H1 (cell line): ENCODE measurements around the gene FOLR1. TPM values are rescaled to one million over a fixed set of nuclear protein-coding genes. Genes with fewer than 3 reads are reported as not detected.

Experiments
- CTCF ChIA-PET: fragments of 300-600 bp; sonication (Branson Sonifier 250); formaldehyde crosslinking; loops from one replicate; lab custom pipeline; 2021; ENCODE audit not compliant: partially characterized antibody; lab: Charles Lee
- POLR2A ChIA-PET: fragments of 300-600 bp; sonication (Branson Sonifier 250); formaldehyde crosslinking; loops from one replicate; lab custom pipeline; 2021; ENCODE audit warnings: inconsistent platforms; ENCODE audit not compliant: partially characterized antibody; lab: Charles Lee
- DNase-seq, 2 experiments: peaks; one replicate each; pipeline versions ENCODE4 v3.0.0 to v3.0.0-alpha.2; 2010 to 2022; ENCODE audit warnings: low spot score in 2 of 2, low read depth in 1 of 2, mixed read lengths in 1 of 2
- FAIRE-seq: peaks from 2 replicates; lab custom pipeline; 2011; peaks lifted over from hg19 to GRCh38; lab: Jason Lieb, UNC
- H2AFZ ChIP-seq: 2 replicates; pipeline ENCODE4 v1.8.1; 2012; ENCODE audit warnings: low read length, inconsistent platforms
- H2AK5ac ChIP-seq: 2 replicates; pipeline ENCODE4 v1.6.1; 2013; ENCODE audit warnings: low read depth, low read length
- H2BK120ac ChIP-seq: replicated peaks from 2 replicates; pipeline ENCODE3; 2013; ENCODE audit warnings: low read depth, low read length, inconsistent platforms
- H2BK12ac ChIP-seq: 2 replicates; pipeline ENCODE4 v1.6.1; 2013; ENCODE audit warnings: low read depth, low read length
- H2BK15ac ChIP-seq: 2 replicates; pipeline ENCODE4 v1.6.1; 2013; ENCODE audit warnings: low read length
- H2BK20ac ChIP-seq: 2 replicates; pipeline ENCODE4 v1.6.1; 2013; ENCODE audit warnings: low read length
- H2BK5ac ChIP-seq: 2 replicates; pipeline ENCODE4 v1.6.1; 2013; ENCODE audit warnings: low read depth, low read length
- H3K14ac ChIP-seq: 2 replicates; pipeline ENCODE4 v1.6.1; 2013; ENCODE audit warnings: inconsistent platforms; ENCODE audit not compliant: insufficient read length
- H3K18ac ChIP-seq: 2 replicates; pipeline ENCODE4 v1.6.1; 2013; ENCODE audit warnings: low read length; ENCODE audit errors: extremely low read depth
- H3K23ac ChIP-seq: 2 replicates; pipeline ENCODE4 v1.6.1; 2013; ENCODE audit warnings: inconsistent platforms; ENCODE audit not compliant: insufficient read length
- H3K23me2 ChIP-seq: 2 replicates; pipeline ENCODE4 v1.6.1; 2013; ENCODE audit warnings: low read depth, low read length
- H3K27ac ChIP-seq: 2 replicates; pipeline ENCODE4 v1.6.1; 2011; ENCODE audit warnings: low read depth, low read length, inconsistent platforms
- H3K27me3 ChIP-seq, 4 experiments: replicated peaks in 1 of 4; 1 replicate in 1 of 4; 2 replicates in 3 of 4; pipeline versions ENCODE4 v1.6.1 to v1.8.1; 2011 to 2013; ENCODE audit warnings: low read length in 3 of 4, mild to moderate bottlenecking in 3 of 4, inconsistent platforms in 2 of 4, mixed read lengths in 2 of 4, moderate library complexity in 1 of 4; ENCODE audit not compliant: control insufficient read depth in 3 of 4, insufficient read depth in 3 of 4; ENCODE audit errors: extremely low read depth in 1 of 4
- H3K36me3 ChIP-seq, 4 experiments: 2 replicates each; pipeline versions ENCODE4 v1.6.1 to v1.8.1; 2011 to 2013; ENCODE audit warnings: mild to moderate bottlenecking in 4 of 4, low read length in 3 of 4, moderate library complexity in 2 of 4, control low read depth in 1 of 4, inconsistent platforms in 1 of 4; ENCODE audit not compliant: insufficient read depth in 4 of 4, control insufficient read depth in 2 of 4
- H3K4ac ChIP-seq: replicated peaks from 2 replicates; pipeline ENCODE3; 2013; ENCODE audit warnings: low read length, low read depth, mixed read lengths, inconsistent platforms; ENCODE audit not compliant: insufficient read length
- H3K4me1 ChIP-seq, 4 experiments: replicated peaks in 1 of 4; 1 replicate in 1 of 4; 2 replicates in 3 of 4; pipeline versions ENCODE4 v1.6.1 to v1.8.1; 2011 to 2013; ENCODE audit warnings: low read length in 3 of 4, inconsistent platforms in 2 of 4, mixed read lengths in 1 of 4; ENCODE audit not compliant: insufficient read depth in 4 of 4, control insufficient read depth in 3 of 4
- H3K4me2 ChIP-seq, 2 experiments: 2 replicates each; pipeline versions ENCODE4 v1.6.1 to v1.8.1; 2011 to 2013; ENCODE audit warnings: low read depth in 2 of 2, low read length in 2 of 2, control low read depth in 1 of 2, inconsistent platforms in 1 of 2, mild to moderate bottlenecking in 1 of 2; ENCODE audit not compliant: insufficient read depth in 1 of 2
- H3K4me3 ChIP-seq, 4 experiments: fragments of 200-600, 300-600 bp in 1 of 4; sonication (generic), shearing (Covaris generic), sonication (Bioruptor Twin) in 1 of 4; 2 replicates each; pipeline versions ENCODE4 v1.5.1 to v1.8.1; 2011 to 2016; ENCODE audit warnings: low read length in 4 of 4, low read depth in 3 of 4, control low read depth in 2 of 4, inconsistent platforms in 2 of 4, mild to moderate bottlenecking in 2 of 4, mixed read lengths in 1 of 4, moderate library complexity in 1 of 4; ENCODE audit not compliant: insufficient read depth in 2 of 4; ENCODE audit errors: extremely low read depth in 1 of 4
- H3K56ac ChIP-seq: replicated peaks from 2 replicates; pipeline ENCODE3; 2013; ENCODE audit warnings: low read depth, mild to moderate bottlenecking, mixed read lengths, low read length, inconsistent platforms; ENCODE audit not compliant: insufficient read length
- H3K79me1 ChIP-seq: 2 replicates; pipeline ENCODE4 v1.6.1; 2013; ENCODE audit warnings: low read depth, low read length, control low read depth
- H3K79me2 ChIP-seq, 2 experiments: 2 replicates each; pipeline versions ENCODE4 v1.6.1 to v1.8.1; 2012 to 2013; ENCODE audit warnings: low read length in 2 of 2, mild to moderate bottlenecking in 2 of 2, inconsistent platforms in 1 of 2; ENCODE audit not compliant: insufficient read depth in 2 of 2, control insufficient read depth in 1 of 2
- H3K9ac ChIP-seq, 4 experiments: replicated peaks in 1 of 4; 1 replicate in 1 of 4; 2 replicates in 3 of 4; pipeline versions ENCODE4 v1.6.1 to v1.8.1; 2011 to 2013; ENCODE audit warnings: low read depth in 3 of 4, low read length in 3 of 4, control low read depth in 2 of 4, mild to moderate bottlenecking in 2 of 4, moderate library complexity in 2 of 4, inconsistent platforms in 1 of 4; ENCODE audit errors: extremely low read depth in 1 of 4
- H3K9me3 ChIP-seq, 2 experiments: 2 replicates each; pipeline versions ENCODE4 v1.6.1 to v1.8.1; 2012 to 2013; ENCODE audit warnings: mild to moderate bottlenecking in 2 of 2, moderate library complexity in 2 of 2, control low read depth in 1 of 2, inconsistent platforms in 1 of 2, low read depth in 1 of 2, low read length in 1 of 2, mixed read lengths in 1 of 2; ENCODE audit not compliant: insufficient read depth in 2 of 2
- H4K20me1 ChIP-seq, 2 experiments: replicated peaks in 1 of 2; 2 replicates each; pipeline versions ENCODE3 to v1.8.1; 2011 to 2013; ENCODE audit warnings: inconsistent platforms in 2 of 2, low read length in 2 of 2, mild to moderate bottlenecking in 1 of 2; ENCODE audit not compliant: insufficient read depth in 2 of 2, control insufficient read depth in 1 of 2
- H4K5ac ChIP-seq: 2 replicates; pipeline ENCODE4 v1.6.1; 2013; ENCODE audit warnings: low read length, low read depth, mixed read lengths, inconsistent platforms; ENCODE audit not compliant: insufficient read length
- H4K8ac ChIP-seq: 2 replicates; pipeline ENCODE4 v1.8.0; 2013; ENCODE audit warnings: mild to moderate bottlenecking, moderate library complexity, low read length, inconsistent platforms; ENCODE audit not compliant: insufficient read depth; ENCODE audit errors: extremely low read depth
- H4K91ac ChIP-seq: replicated peaks from 2 replicates; pipeline ENCODE3; 2013; ENCODE audit warnings: low read length, mixed read lengths, inconsistent platforms; ENCODE audit not compliant: insufficient read length
- BCL11A ChIP-seq, 2 experiments: IDR thresholded peaks; one replicate each; pipeline ENCODE4 v1.6.1; 2011; ENCODE audit warnings: low read depth in 2 of 2, low read length in 2 of 2, mild to moderate bottlenecking in 2 of 2
- CREB1 ChIP-seq: IDR thresholded peaks from 2 replicates; pipeline ENCODE4 v1.6.1; 2012; ENCODE audit warnings: inconsistent platforms
- PHF8 ChIP-seq: fragments of 200-600 bp; sonication (generic); conservative IDR thresholded peaks from 2 replicates; pipeline ENCODE4 v1.7.1; 2012; ENCODE audit warnings: low read depth, mild to moderate bottlenecking, inconsistent platforms, low read length, moderate library complexity
- RXRA ChIP-seq: IDR thresholded peaks from 2 replicates; pipeline ENCODE4 v1.6.1; 2011; ENCODE audit warnings: low read depth, mild to moderate bottlenecking, low read length, moderate library complexity; ENCODE audit not compliant: insufficient read depth
- SIX5 ChIP-seq: IDR thresholded peaks from 2 replicates; pipeline ENCODE4 v1.6.1; 2011; ENCODE audit warnings: mild to moderate bottlenecking, low read depth, low read length
- SP1 ChIP-seq: IDR thresholded peaks from 2 replicates; pipeline ENCODE4 v1.6.1; 2011; ENCODE audit warnings: low read depth, low read length
- SUZ12 ChIP-seq: fragments of 200-600 bp; sonication (generic); IDR thresholded peaks from 2 replicates; pipeline ENCODE4 v1.6.1; 2012; ENCODE audit warnings: mild to moderate bottlenecking, inconsistent platforms, low read length, moderate library complexity, mixed read lengths
- WGBS, 2 experiments: shearing (Covaris generic) in 1 of 2; methylation state at CpG; one replicate each; pipeline versions ENCODE4 v1.1.6 to v1.1.7; 2013 to 2015; ENCODE audit warnings: low lambda C conversion rate in 2 of 2, mixed read lengths in 2 of 2, inconsistent platforms in 1 of 2, low coverage in 1 of 2, missing lambda C conversion rate in 1 of 2; ENCODE audit not compliant: insufficient replicate concordance in 2 of 2, insufficient coverage in 1 of 2, insufficient read length in 1 of 2; ENCODE audit errors: extremely low coverage in 1 of 2, missing lambda C conversion rate in 1 of 2; 5-methylcytosine and 5-hydroxymethylcytosine counted together
- polyA plus RNA-seq, 7 experiments: library from polyadenylated mRNA; depleted of rRNA in 3 of 7; stranded (reverse) in 5 of 7; unstranded in 2 of 7; fragments of >200 nt in 5 of 7; fragments of 200-250 nt in 2 of 7; gene quantifications; 1 replicate in 5 of 7; 2 replicates in 1 of 7; 4 replicates in 1 of 7; pipeline versions ENCODE4 v1.2.1 to v1.2.3, GENCODE V29; 2011 to 2013; ENCODE audit warnings: missing spikeins in 2 of 7, mixed read lengths in 2 of 7
- total RNA-seq: library from RNA; stranded (reverse); fragmentation: NEBNext Ultra II Directional; extraction: Animal tissue kit (Norgen Biotek cat#: 25700); gene quantifications from 2 replicates; pipeline ENCODE4 v1.2.1, GENCODE V29; 2021

Gene FOLR1
- total and polyA plus RNA-seq, 2 of the 8 experiments (the other 6 are each of a cell fraction or from before 2014, with no cell fraction given): 1.3 TPM; not detected in 1

- FAIRE-seq (no peak), DNase-seq (no peak)
- no peak overlapping the region for H2BK12ac ChIP-seq
- no peak overlapping the region for H3K18ac ChIP-seq
- no peak overlapping the region for H3K9ac ChIP-seq
- no peak overlapping the region for H3K4me3 ChIP-seq
- no peak overlapping the region for H3K23ac ChIP-seq
- H3K79me2 ChIP-seq: no peaks in the 10 kb centered on the region
- no peak overlapping the region for H2BK5ac ChIP-seq
- H2AFZ ChIP-seq: no peak overlapping the region; the same call in 1 of the 2 replicates
- no peak overlapping the region for H3K4me2 ChIP-seq
- POLR2A ChIA-PET: no interaction called here
- H3K14ac ChIP-seq: no peak overlapping the region
- peaks cover 6 to 9% (median 7%) of the 10 kb centered on the region in 4 experiments; a peak in 5 of 7 replicates for H3K4me1 ChIP-seq
- CTCF ChIA-PET: interaction anchor here (0.9 to 1.2 kb wide), 3 partner anchors 20 to 43 kb away, joined by 3 to 6 read pairs (median 3); no protein-coding TSS in a partner anchor
- no peaks in the 10 kb centered on the region for H3K9me3 ChIP-seq
- H3K27me3 ChIP-seq: no peaks in the 10 kb centered on the region; a peak in 2 of 7 replicates
- H2BK20ac ChIP-seq: no peak overlapping the region
- H2BK15ac ChIP-seq: no peak overlapping the region
- H4K8ac ChIP-seq: no peak overlapping the region; the same call in 1 of the 2 replicates
- no peak overlapping the region for H4K91ac ChIP-seq
- no peaks in the 10 kb centered on the region for H4K20me1 ChIP-seq
- H3K79me1 ChIP-seq: no peaks in the 10 kb centered on the region
- H2AK5ac ChIP-seq: no peak overlapping the region
- 73% methylated on average over 2 of the region's 2 CpGs; no CpG with 5 or more reads in 1 of the 2 experiments for WGBS, 2 experiments
- H2BK120ac ChIP-seq: no peak overlapping the region
- H3K23me2 ChIP-seq: no peaks in the 10 kb centered on the region
- H3K36me3 ChIP-seq: no peaks in the 10 kb centered on the region
- no peak overlapping the region for H3K27ac ChIP-seq
- no peak overlapping the region for H4K5ac ChIP-seq
- H3K56ac ChIP-seq: no peak overlapping the region
- no peak overlapping the region for H3K4ac ChIP-seq
- TF ChIP-seq SUZ12 (no peak), RXRA (no peak), BCL11A (IDR thresholded peaks at IDR 0.05; ENCODE audit: low read depth in 2 of 2, low read length in 2 of 2) (no peak), SIX5 (no peak), PHF8 (no peak), CREB1 (no peak), SP1 (no peak)
Measured at GRCh38 chr11:72217841-72218240, 25.9 kb downstream of the FOLR1 start.
